ENCODE results near the gene KRT86.

GRCh38 chr12:52312086-52312485, 37.6 kb downstream of the KRT86 start:
- TF ChIP-seq CTCF (IDR thresholded peaks at IDR 0.05) (no peak), EZH2 (IDR thresholded peaks at IDR 0.05; ENCODE audit: borderline replicate concordance, insufficient read depth, low read depth, low read length, poor library complexity, severe bottlenecking) (no peak)
